ENCODE results near the gene COL11A1.

The COL11A1 gene

GRCh38 chr1:102978874-102979273, 129.4 kb downstream of the COL11A1 start:
- Histone ChIP-seq H3K36me3 (ENCODE audit: control insufficient read depth, low read length) (no peaks in the 10 kb centered on the region), H3K79me2 (ENCODE audit: control insufficient read depth, low read length) (no peaks in the 10 kb centered on the region), H4K20me1 (ENCODE audit: control insufficient read depth, insufficient read depth, low read depth, low read length) (no peaks in the 10 kb centered on the region), H3K4me2 (ENCODE audit: low read length) (no peak overlapping the region), H3K9me2 (replicated peaks; ENCODE audit: control insufficient read depth, low read length) (no peaks in the 10 kb centered on the region), H3K4me1 (ENCODE audit: control insufficient read depth, low read length) (no peaks in the 10 kb centered on the region), H3K27me3 (ENCODE audit: control insufficient read depth, low read length) (no peaks in the 10 kb centered on the region), H3K9me3 (ENCODE audit: control insufficient read depth, insufficient read depth, low read length) (no peaks in the 10 kb centered on the region), H3K27ac (ENCODE audit: low read depth, low read length) (no peak overlapping the region), H3K4me3 (ENCODE audit: low read length) (no peak overlapping the region), H3F3A (ENCODE audit: control insufficient read depth, insufficient read depth) (no peaks in the 10 kb centered on the region)
- TF ChIP-seq CTCF (IDR thresholded peaks at IDR 0.05; ENCODE audit: low read depth, low read length, poor library complexity, severe bottlenecking) (no peak), EZH2phosphoT487 (IDR thresholded peaks at IDR 0.05; ENCODE audit: borderline replicate concordance, low read length) (no peak)

DNA sequence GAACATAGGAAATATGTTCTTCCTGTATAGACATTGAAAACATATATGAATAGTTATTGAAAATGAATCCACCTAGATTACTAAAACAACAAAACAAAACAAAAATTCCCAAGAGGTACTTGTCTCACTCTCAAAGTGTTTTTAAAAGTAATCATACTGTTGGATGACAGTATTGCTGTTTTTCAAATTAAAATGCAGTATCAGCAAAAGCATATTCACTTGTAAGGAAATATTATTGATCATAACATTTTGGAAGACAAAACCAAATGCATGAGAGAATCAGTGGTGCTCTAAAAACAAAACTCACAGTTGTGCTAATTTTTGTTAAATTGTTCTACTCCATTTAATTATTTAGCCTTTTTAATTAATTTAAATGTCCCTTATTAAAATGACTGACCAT, 131.0 kb downstream of the COL11A1 start:
- no peak overlapping the region for H3K4me2 ChIP-seq (ENCODE audit: low read length)
- no peaks in the 10 kb centered on the region for H3K36me3 ChIP-seq (ENCODE audit: control insufficient read depth, low read length)
- H3K4me3 ChIP-seq (ENCODE audit: low read length), result no peak overlapping the region
- no peaks in the 10 kb centered on the region for H3K79me2 ChIP-seq (ENCODE audit: control insufficient read depth, low read length)
- H3K4me1 ChIP-seq (ENCODE audit: control insufficient read depth, low read length), result no peaks in the 10 kb centered on the region
- no peaks in the 10 kb centered on the region for H3K9me3 ChIP-seq (ENCODE audit: control insufficient read depth, insufficient read depth, low read length)
- H3K27me3 ChIP-seq (ENCODE audit: control insufficient read depth, low read length), result no peaks in the 10 kb centered on the region
- no peaks in the 10 kb centered on the region for H3K9me2 ChIP-seq (replicated peaks; ENCODE audit: control insufficient read depth, low read length)
- no peak overlapping the region for H3K27ac ChIP-seq (ENCODE audit: low read depth, low read length)
- H4K20me1 ChIP-seq (ENCODE audit: control insufficient read depth, insufficient read depth, low read depth, low read length), result no peaks in the 10 kb centered on the region
- H3F3A ChIP-seq (ENCODE audit: control insufficient read depth, insufficient read depth), result no peaks in the 10 kb centered on the region
- TF ChIP-seq EZH2phosphoT487 (IDR thresholded peaks at IDR 0.05; ENCODE audit: borderline replicate concordance, low read length), result no peak
- no peak for TF ChIP-seq CTCF (IDR thresholded peaks at IDR 0.05; ENCODE audit: low read depth, low read length, poor library complexity, severe bottlenecking)

GRCh38 chr1:102970496-102971078, 137.7 kb downstream of the COL11A1 start:
- Histone ChIP-seq H3F3A (ENCODE audit: control insufficient read depth, insufficient read depth) (no peaks in the 10 kb centered on the region), H3K27me3 (ENCODE audit: control insufficient read depth, low read length) (no peaks in the 10 kb centered on the region), H3K4me3 (ENCODE audit: low read length) (no peak overlapping the region), H3K4me1 (ENCODE audit: control insufficient read depth, low read length) (no peaks in the 10 kb centered on the region), H3K4me2 (ENCODE audit: low read length) (no peak overlapping the region), H4K20me1 (ENCODE audit: control insufficient read depth, insufficient read depth, low read depth, low read length) (no peaks in the 10 kb centered on the region), H3K79me2 (ENCODE audit: control insufficient read depth, low read length) (no peaks in the 10 kb centered on the region), H3K27ac (ENCODE audit: low read depth, low read length) (no peak overlapping the region), H3K9me3 (ENCODE audit: control insufficient read depth, insufficient read depth, low read length) (no peaks in the 10 kb centered on the region), H3K9me2 (replicated peaks; ENCODE audit: control insufficient read depth, low read length) (no peaks in the 10 kb centered on the region), H3K36me3 (ENCODE audit: control insufficient read depth, low read length) (no peaks in the 10 kb centered on the region)
- peak; percentile 63 for TF ChIP-seq CTCF (IDR thresholded peaks at IDR 0.05; ENCODE audit: low read depth, low read length, poor library complexity, severe bottlenecking)
- TF ChIP-seq EZH2phosphoT487 (IDR thresholded peaks at IDR 0.05; ENCODE audit: borderline replicate concordance, low read length), result no peak

Data from DOHH2 (cell line).